ENCODE results near the gene ANO1. TPM values are rescaled to one million over a fixed set of nuclear protein-coding genes. Genes with fewer than 3 reads are reported as not detected.

ANO1 gene
- total RNA-seq, 2 donors from 2014 or later, result 34.6 to 43.9 TPM

DNA sequence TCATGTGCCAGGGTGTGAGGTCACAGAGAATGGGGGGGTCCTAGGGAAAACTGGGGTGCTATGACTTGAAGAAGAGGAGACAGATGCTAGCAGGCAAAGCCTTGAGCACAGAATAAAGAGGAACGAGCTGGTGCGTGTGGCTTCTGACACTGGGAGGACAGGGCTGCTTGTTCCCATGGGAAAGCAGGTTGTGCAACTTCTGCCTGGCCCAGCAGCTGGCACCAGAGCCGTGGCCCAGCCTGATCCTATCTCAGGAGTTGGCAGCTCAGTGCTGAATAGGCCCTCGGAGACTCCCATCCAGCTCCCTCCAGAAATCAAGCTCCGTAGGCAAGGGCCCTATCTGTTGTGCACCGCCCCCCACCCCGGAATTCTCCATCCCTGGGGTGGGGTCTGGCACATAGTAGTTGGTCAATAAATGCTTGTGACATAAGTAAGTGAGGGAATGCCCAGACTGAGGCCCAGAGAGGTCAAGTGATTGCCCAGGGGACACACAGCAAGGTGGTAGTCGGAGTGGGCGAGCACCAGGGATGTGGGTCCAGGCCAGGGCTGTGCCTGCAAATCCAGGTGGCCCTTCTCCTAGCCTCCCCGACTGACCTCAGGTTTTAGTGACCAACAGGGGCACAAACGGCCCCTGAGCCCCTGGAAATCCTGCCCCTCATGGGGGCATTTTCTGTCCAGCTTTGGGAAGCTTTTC, 105.5 kb downstream of the ANO1 start:
- H3K4me3 ChIP-seq, result no peak overlapping the region
- no peaks in the 10 kb centered on the region for H3K4me1 ChIP-seq (replicated peaks)
- TF ChIP-seq POLR2A (IDR thresholded peaks at IDR 0.05) (no peak), POLR2AphosphoS5 (IDR thresholded peaks at IDR 0.05) (peak; percentile 86)
- TF ChIP-seq, protein P1, sequence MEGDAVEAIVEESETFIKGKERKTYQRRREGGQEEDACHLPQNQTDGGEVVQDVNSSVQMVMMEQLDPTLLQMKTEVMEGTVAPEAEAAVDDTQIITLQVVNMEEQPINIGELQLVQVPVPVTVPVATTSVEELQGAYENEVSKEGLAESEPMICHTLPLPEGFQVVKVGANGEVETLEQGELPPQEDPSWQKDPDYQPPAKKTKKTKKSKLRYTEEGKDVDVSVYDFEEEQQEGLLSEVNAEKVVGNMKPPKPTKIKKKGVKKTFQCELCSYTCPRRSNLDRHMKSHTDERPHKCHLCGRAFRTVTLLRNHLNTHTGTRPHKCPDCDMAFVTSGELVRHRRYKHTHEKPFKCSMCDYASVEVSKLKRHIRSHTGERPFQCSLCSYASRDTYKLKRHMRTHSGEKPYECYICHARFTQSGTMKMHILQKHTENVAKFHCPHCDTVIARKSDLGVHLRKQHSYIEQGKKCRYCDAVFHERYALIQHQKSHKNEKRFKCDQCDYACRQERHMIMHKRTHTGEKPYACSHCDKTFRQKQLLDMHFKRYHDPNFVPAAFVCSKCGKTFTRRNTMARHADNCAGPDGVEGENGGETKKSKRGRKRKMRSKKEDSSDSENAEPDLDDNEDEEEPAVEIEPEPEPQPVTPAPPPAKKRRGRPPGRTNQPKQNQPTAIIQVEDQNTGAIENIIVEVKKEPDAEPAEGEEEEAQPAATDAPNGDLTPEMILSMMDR (IDR thresholded peaks at IDR 0.05), result peak in 2 of 4 experiments; percentile 18 to 26
- H3K27me3 ChIP-seq (replicated peaks; ENCODE audit: insufficient read depth), result no peaks in the 10 kb centered on the region
- no peaks in the 10 kb centered on the region for H3K36me3 ChIP-seq
- intact Hi-C loops (cut with DNase I), result no loop called here
- H3K9me3 ChIP-seq, result no peaks in the 10 kb centered on the region
- 56% methylated on average over 11 of the region's 11 CpGs for WGBS
- DNase-seq (ENCODE audit: low spot score), result peak; percentile 89
- H3K27ac ChIP-seq, result peak overlapping the region; percentile 38 to 62

DNA sequence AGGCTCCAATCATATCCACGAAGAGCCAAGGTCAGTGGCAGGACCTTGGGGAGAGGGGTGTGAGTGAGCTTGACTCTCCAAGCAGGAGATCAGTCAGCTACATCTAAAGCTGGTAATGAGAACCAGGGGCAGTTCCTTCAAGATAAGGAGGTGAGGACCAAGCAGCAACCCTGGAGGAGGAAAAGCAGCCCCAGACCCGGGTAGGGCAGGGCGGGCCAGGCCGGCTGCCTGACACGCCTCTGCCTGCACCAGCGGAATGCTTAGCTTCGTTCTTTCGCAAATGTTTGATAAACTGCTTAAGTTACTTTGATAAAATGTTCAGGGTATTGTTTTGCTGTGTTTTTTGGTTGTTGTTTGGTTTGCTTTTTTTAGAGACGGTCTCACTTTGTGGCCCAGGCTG, 106.3 kb downstream of the ANO1 start:
- no peaks in the 10 kb centered on the region for H3K36me3 ChIP-seq
- peak overlapping the region in 1 of 2 donors; percentile 38 for H3K27ac ChIP-seq
- no peaks in the 10 kb centered on the region for H3K9me3 ChIP-seq
- DNase-seq (ENCODE audit: low spot score), result no peak
- no peaks in the 10 kb centered on the region for H3K27me3 ChIP-seq (replicated peaks; ENCODE audit: insufficient read depth)
- intact Hi-C loops (cut with DNase I), result no loop called here
- TF ChIP-seq, protein P1 (IDR thresholded peaks at IDR 0.05), result no peak
- no peak for TF ChIP-seq POLR2AphosphoS5 (IDR thresholded peaks at IDR 0.05)
- TF ChIP-seq POLR2A (IDR thresholded peaks at IDR 0.05), result no peak
- no peaks in the 10 kb centered on the region for H3K4me1 ChIP-seq (replicated peaks)
- H3K4me3 ChIP-seq, result no peak overlapping the region
- 48% methylated on average over 9 of the region's 9 CpGs for WGBS

DNA sequence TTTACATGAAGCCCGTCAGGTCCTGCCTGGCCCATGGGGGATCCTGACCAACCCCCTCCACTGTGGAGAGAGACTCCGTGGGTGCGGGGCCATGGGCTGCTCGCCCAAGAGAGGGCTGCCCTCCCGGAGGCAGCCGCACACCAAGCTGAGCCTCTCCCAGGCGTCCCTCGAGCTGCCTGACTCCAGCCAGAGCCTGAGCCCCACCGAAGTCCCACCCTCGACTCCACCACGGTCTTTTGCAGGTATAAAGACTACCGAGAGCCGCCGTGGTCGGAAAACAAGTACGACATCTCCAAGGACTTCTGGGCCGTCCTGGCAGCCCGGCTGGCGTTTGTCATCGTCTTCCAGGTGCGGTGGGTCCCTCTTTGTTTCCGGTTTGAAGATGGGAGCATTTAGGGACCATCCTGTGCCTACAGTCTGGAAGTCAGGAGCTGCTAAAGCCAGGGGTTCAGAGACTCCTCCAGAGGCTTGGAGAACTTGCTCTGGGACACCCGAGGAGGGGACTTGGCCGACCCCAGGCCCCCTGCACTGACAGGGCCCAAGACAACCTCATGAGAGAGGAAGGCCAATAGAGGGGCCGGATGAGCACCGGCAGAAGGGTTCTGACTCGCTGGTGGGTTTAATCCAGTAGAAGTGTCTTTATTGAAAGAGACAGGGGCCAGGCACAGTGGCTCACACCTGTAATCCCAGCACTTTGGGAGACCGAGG, 107.4 kb downstream of the ANO1 start:
- intact Hi-C loops (cut with DNase I), result no loop called here
- DNase-seq (ENCODE audit: low spot score), result no peak
- Histone ChIP-seq H3K9me3 (no peaks in the 10 kb centered on the region), H3K4me3 (no peak overlapping the region), H3K4me1 (replicated peaks) (no peaks in the 10 kb centered on the region), H3K36me3 (no peaks in the 10 kb centered on the region), H3K27me3 (replicated peaks; ENCODE audit: insufficient read depth) (no peaks in the 10 kb centered on the region), H3K27ac (no peak overlapping the region)
- 93% methylated on average over 27 of the region's 28 CpGs for WGBS
- TF ChIP-seq, protein P1 (IDR thresholded peaks at IDR 0.05), result no peak
- TF ChIP-seq POLR2A (IDR thresholded peaks at IDR 0.05) (no peak), POLR2AphosphoS5 (IDR thresholded peaks at IDR 0.05) (no peak)

DNA sequence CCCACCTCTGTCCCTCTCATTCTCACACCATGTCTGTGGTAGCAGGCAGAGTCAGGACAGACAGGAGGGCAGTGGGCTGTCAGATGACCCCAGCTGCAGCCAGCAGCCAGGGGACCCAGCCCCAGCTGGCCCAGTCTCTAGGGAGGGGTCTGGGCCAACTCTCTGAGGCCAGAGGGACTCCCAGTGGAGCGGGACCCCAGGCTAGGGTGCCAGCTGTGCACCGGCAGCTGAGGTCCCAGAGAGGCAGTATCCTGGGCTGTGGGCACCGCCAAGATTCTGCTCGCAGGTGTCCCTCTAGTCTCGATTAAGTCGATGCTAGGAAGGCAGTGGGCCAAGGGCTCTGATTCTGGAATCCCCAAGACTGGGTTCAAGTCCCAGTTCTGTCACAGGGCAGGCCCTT, 108.3 kb downstream of the ANO1 start:
- H3K36me3 ChIP-seq, result no peaks in the 10 kb centered on the region
- H3K4me3 ChIP-seq, result no peak overlapping the region
- WGBS, result 76% methylated on average over 4 of the region's 6 CpGs
- H3K9me3 ChIP-seq, result no peaks in the 10 kb centered on the region
- no peak for DNase-seq (ENCODE audit: low spot score)
- H3K27ac ChIP-seq, result no peak overlapping the region
- no peaks in the 10 kb centered on the region for H3K4me1 ChIP-seq (replicated peaks)
- intact Hi-C loops (cut with DNase I), result no loop called here
- no peaks in the 10 kb centered on the region for H3K27me3 ChIP-seq (replicated peaks; ENCODE audit: insufficient read depth)
- TF ChIP-seq, protein P1 (IDR thresholded peaks at IDR 0.05), result no peak
- TF ChIP-seq POLR2A (IDR thresholded peaks at IDR 0.05) (no peak), POLR2AphosphoS5 (IDR thresholded peaks at IDR 0.05) (no peak)

Data from prostate gland (tissue), 2 donors.